HG03095 (cell line): Measurements from ENCODE around the gene ZNF318.
A peak's percentile ranks its signal among the peaks of the same experiment; 100 is the strongest.
"Not testable (repeated sequence)": the region's sequence is repeated elsewhere in the genome, so short reads cannot be mapped to it uniquely, and the experiment has no call there.

Experiments used
- ATAC-seq: cut with Tn5 transposase; IDR thresholded peaks from one replicate; pipeline ENCODE4 v1.9.1; 2021; ENCODE audit warnings: moderate library complexity; ENCODE audit not compliant: unreplicated experiment

Gene ZNF318

GRCh38 chr6:43347021-43347420, 22.4 kb downstream of the ZNF318 start:
- ATAC-seq: no peak

- ATAC-seq: not testable (repeated sequence)
Observed at GRCh38 chr6:43346243-43346642, 23.2 kb downstream of the ZNF318 start.

- ATAC-seq: peak; percentile 71
Observed at GRCh38 chr6:43339168-43339567, 30.3 kb downstream of the ZNF318 start.

- no peak for ATAC-seq
Observed at GRCh38 chr6:43338243-43338642, 31.2 kb downstream of the ZNF318 start.

GRCh38 chr6:43336382-43336781, 33.1 kb downstream of the ZNF318 start:
- ATAC-seq: no peak

- no peak for ATAC-seq
Observed at GRCh38 chr6:43335469-43335868, 34.0 kb downstream of the ZNF318 start.

GRCh38 chr6:43334466-43335095, 34.9 kb downstream of the ZNF318 start:
- no peak for ATAC-seq

GRCh38 chr6:43331891-43332290, 37.6 kb downstream of the ZNF318 start:
- no peak for ATAC-seq

- ATAC-seq: no peak
Observed at GRCh38 chr6:43331470-43331869, 38.0 kb downstream of the ZNF318 start.

- ATAC-seq: no peak
Observed at GRCh38 chr6:43328528-43328927, 40.9 kb downstream of the ZNF318 start.

GRCh38 chr6:43325876-43326275, 43.6 kb downstream of the ZNF318 start:
- no peak for ATAC-seq

GRCh38 chr6:43318011-43318410, 51.4 kb downstream of the ZNF318 start:
- ATAC-seq: no peak

GRCh38 chr6:43313813-43314212, 55.6 kb downstream of the ZNF318 start:
- ATAC-seq: no peak

- ATAC-seq: no peak
Observed at GRCh38 chr6:43311666-43312065, 57.8 kb downstream of the ZNF318 start.

- no peak for ATAC-seq
Observed at GRCh38 chr6:43310624-43311023, 58.8 kb downstream of the ZNF318 start.

- ATAC-seq: no peak
Observed at GRCh38 chr6:43310134-43310533, 59.3 kb downstream of the ZNF318 start.

- ATAC-seq: no peak
Observed at GRCh38 chr6:43308990-43309477, 60.4 kb downstream of the ZNF318 start.

- peak; percentile 54 for ATAC-seq
Observed at GRCh38 chr6:43308101-43308989, 61.1 kb downstream of the ZNF318 start, which contains the start of gene CRIP3. Gene CRIP3, minus strand, starts transcription at chr6:43308826. Its CDS starts 34 bp downstream, at chr6:43308792.

- no peak for ATAC-seq
Observed at GRCh38 chr6:43307451-43308100, 61.9 kb downstream of the ZNF318 start.

GRCh38 chr6:43306086-43306485, 63.4 kb downstream of the ZNF318 start:
- no peak for ATAC-seq

- ATAC-seq: no peak
Observed at GRCh38 chr6:43304882-43305281, 64.6 kb downstream of the ZNF318 start.
